Natural killer cell (primary cell): ENCODE measurements around the gene COPS9. TPM values are rescaled to one million over a fixed set of nuclear protein-coding genes. Genes with fewer than 3 reads are reported as not detected.

ENCODE experiments used
- ATAC-seq, 3 donors: fragments of 150-1000 bp in 2 of 3; fragments of 200-7000 bp in 1 of 3; cut with Tn5 transposase; 1 replicate in 1 of 3; 2 replicates in 2 of 3; pipeline ENCODE4 v1.10.0; 2021; ENCODE audit warnings: mild to moderate bottlenecking in 2 of 3, moderate library complexity in 2 of 3
- DNase-seq, 2 donors: peaks; one replicate each; pipeline versions ENCODE4 v3.0.0 to v3.0.0-alpha.2; 2013 to 2021; ENCODE audit warnings: mixed read lengths in 1 of 2
- H3K27ac ChIP-seq: one replicate; pipeline ENCODE4 v1.5.1; 2013; ENCODE audit warnings: mild to moderate bottlenecking, low read length
- H3K27me3 ChIP-seq: one replicate; pipeline ENCODE4 v1.6.1; 2013; ENCODE audit warnings: low read length; ENCODE audit not compliant: control insufficient read depth, insufficient read depth
- H3K36me3 ChIP-seq: one replicate; pipeline ENCODE4 v1.6.1; 2013; ENCODE audit warnings: low read length; ENCODE audit not compliant: control insufficient read depth, insufficient read depth
- H3K4me1 ChIP-seq: one replicate; pipeline ENCODE4 v1.6.1; 2013; ENCODE audit warnings: low read length; ENCODE audit not compliant: control insufficient read depth, insufficient read depth
- H3K4me3 ChIP-seq: one replicate; pipeline ENCODE4 v1.5.1; 2013; ENCODE audit warnings: low read length
- H3K9me3 ChIP-seq: one replicate; pipeline ENCODE4 v1.6.1; 2013; ENCODE audit warnings: low read length; ENCODE audit not compliant: control insufficient read depth, insufficient read depth
- H3K27ac Mint-ChIP-seq, 2 donors: one replicate each; pipeline ENCODE4 v1.8.0; 2022; ENCODE audit warnings: mild to moderate bottlenecking in 2 of 2, mixed read lengths in 2 of 2, moderate library complexity in 1 of 2
- H3K27me3 Mint-ChIP-seq, 2 donors: one replicate each; pipeline ENCODE4 v1.8.0; 2022; ENCODE audit warnings: low read depth in 2 of 2, mixed read lengths in 2 of 2
- H3K36me3 Mint-ChIP-seq: one replicate; pipeline ENCODE4 v1.8.0; 2022; ENCODE audit warnings: mixed read lengths
- H3K4me1 Mint-ChIP-seq, 2 donors: one replicate each; pipeline ENCODE4 v1.8.0; 2022; ENCODE audit warnings: mixed read lengths in 2 of 2
- H3K4me3 Mint-ChIP-seq: one replicate; pipeline ENCODE4 v1.8.0; 2022; ENCODE audit warnings: mild to moderate bottlenecking, moderate library complexity, mixed read lengths
- H3K9me3 Mint-ChIP-seq, 2 donors: one replicate each; pipeline ENCODE4 v1.8.0; 2022; ENCODE audit warnings: mixed read lengths in 2 of 2
- WGBS: methylation state at CpG from one replicate; pipeline ENCODE4 v1.1.7; 2013; ENCODE audit warnings: missing lambda C conversion rate; ENCODE audit not compliant: insufficient coverage; 5-methylcytosine and 5-hydroxymethylcytosine counted together
- intact Hi-C: fragments of 100-400 bp; cut with micrococcal nuclease; formaldehyde crosslinking; loops from one replicate; pipeline ENCODE4 v1.14.2; 2022
- total RNA-seq, 4 donors: library from RNA; stranded (reverse); fragments of 120-200 nt in 1 of 4; gene quantifications; one replicate each; pipeline versions ENCODE4 v1.2.3 to v1.2.4, GENCODE V29; 2013 to 2022
- TF ChIP-seq, protein P1 (sequence below): fragments of 200-600 bp; IDR thresholded peaks from one replicate; pipeline ENCODE4 v1.8.0; 2022; ENCODE audit warnings: antibody characterized with exemption

Gene COPS9
- total RNA-seq, 3 donors from 2014 or later (not counting 1 experiment from before 2014, with no cell fraction given), result 51.5 to 76.5 (median 53.5) TPM

GRCh38 chr2:240123821-240124650 lies 12.1 kb downstream of the COPS9 start:
- ATAC-seq (no peak), DNase-seq (no peak)
- Mint-ChIP-seq H3K4me1 (no peaks in the 10 kb centered on the region), H3K9me3 (no peaks in the 10 kb centered on the region), H3K4me3 (no peak overlapping the region), H3K27ac (no peak overlapping the region), H3K27me3 (no peaks in the 10 kb centered on the region), H3K36me3 (no peaks in the 10 kb centered on the region)
- Histone ChIP-seq H3K27me3 (no peaks in the 10 kb centered on the region), H3K9me3 (no peaks in the 10 kb centered on the region), H3K4me3 (no peak overlapping the region), H3K27ac (no peak overlapping the region), H3K4me1 (no peaks in the 10 kb centered on the region), H3K36me3 (peaks cover 6% of the 10 kb centered on the region)
- intact Hi-C loops, result no loop called here
- 91% methylated on average over 24 of the region's 24 CpGs for WGBS
- TF ChIP-seq, protein P1, sequence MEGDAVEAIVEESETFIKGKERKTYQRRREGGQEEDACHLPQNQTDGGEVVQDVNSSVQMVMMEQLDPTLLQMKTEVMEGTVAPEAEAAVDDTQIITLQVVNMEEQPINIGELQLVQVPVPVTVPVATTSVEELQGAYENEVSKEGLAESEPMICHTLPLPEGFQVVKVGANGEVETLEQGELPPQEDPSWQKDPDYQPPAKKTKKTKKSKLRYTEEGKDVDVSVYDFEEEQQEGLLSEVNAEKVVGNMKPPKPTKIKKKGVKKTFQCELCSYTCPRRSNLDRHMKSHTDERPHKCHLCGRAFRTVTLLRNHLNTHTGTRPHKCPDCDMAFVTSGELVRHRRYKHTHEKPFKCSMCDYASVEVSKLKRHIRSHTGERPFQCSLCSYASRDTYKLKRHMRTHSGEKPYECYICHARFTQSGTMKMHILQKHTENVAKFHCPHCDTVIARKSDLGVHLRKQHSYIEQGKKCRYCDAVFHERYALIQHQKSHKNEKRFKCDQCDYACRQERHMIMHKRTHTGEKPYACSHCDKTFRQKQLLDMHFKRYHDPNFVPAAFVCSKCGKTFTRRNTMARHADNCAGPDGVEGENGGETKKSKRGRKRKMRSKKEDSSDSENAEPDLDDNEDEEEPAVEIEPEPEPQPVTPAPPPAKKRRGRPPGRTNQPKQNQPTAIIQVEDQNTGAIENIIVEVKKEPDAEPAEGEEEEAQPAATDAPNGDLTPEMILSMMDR, result no peak

DNA sequence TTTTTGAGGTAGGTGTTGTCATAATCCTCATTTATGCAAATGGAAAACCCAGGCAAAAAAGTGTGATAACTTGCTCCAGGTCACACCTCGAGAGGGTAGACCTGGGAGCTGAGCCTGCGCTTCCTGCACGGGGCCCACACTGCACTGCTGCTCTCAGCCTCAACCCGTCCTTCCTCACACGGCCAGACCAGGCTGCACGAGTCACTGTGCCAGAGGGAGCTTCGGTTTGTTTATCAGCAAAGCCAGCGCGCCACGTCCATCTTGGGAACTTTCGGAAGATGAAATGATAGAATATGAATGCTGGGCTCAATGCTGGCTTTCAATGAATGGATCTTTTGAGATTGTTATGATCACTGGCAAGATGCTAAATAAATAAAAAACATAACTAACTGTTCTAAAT lies 14.4 kb downstream of the COPS9 start:
- H3K36me3 Mint-ChIP-seq, result no peaks in the 10 kb centered on the region

DNA sequence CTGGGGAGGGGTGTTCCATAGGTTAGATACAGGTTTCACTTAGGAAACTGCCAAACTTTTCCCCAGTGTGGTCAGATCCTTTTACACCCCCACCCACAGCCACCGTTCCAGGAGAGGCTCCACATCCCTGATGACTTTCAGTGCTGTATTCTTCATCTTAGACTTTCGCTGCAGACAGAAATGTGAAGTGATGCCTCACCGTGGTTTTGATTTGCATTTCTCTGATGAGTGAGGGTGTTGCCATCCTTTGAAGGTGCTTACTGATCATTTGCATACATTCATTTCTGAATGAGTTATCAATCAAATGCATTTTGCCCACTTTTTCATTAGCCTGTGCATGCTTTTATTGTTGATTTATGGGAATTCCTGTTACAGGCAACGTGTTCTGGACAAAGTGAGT lies 14.9 kb downstream of the COPS9 start:
- Mint-ChIP-seq H3K27ac (no peak overlapping the region), H3K9me3 (no peaks in the 10 kb centered on the region), H3K27me3 (peaks cover 4 to 6% of the 10 kb centered on the region in 2 donors), H3K4me1 (no peaks in the 10 kb centered on the region), H3K36me3 (no peaks in the 10 kb centered on the region), H3K4me3 (no peak overlapping the region)
- DNase-seq, result no peak
- Histone ChIP-seq H3K4me1 (no peaks in the 10 kb centered on the region), H3K36me3 (no peaks in the 10 kb centered on the region), H3K9me3 (no peaks in the 10 kb centered on the region), H3K4me3 (no peak overlapping the region), H3K27me3 (peaks cover under 1% of the 10 kb centered on the region), H3K27ac (no peak overlapping the region)
- TF ChIP-seq, protein P1, result no peak
- WGBS, result 71% methylated on average over 3 of the region's 4 CpGs
- ATAC-seq, result no peak
- intact Hi-C loops, result no loop called here

More for the DNA sequence above, 14.4 kb downstream of the COPS9 start:
- Histone ChIP-seq H3K9me3 (no peaks in the 10 kb centered on the region), H3K4me3 (no peak overlapping the region), H3K27ac (no peak overlapping the region), H3K36me3 (no peaks in the 10 kb centered on the region), H3K4me1 (no peaks in the 10 kb centered on the region), H3K27me3 (no peaks in the 10 kb centered on the region)
- Mint-ChIP-seq H3K27me3 (peaks cover 0 to 5% of the 10 kb centered on the region in 2 donors), H3K4me3 (no peak overlapping the region), H3K27ac (no peak overlapping the region), H3K9me3 (no peaks in the 10 kb centered on the region), H3K4me1 (no peaks in the 10 kb centered on the region)
- TF ChIP-seq, protein P1, result no peak
- DNase-seq (no peak), ATAC-seq (no peak)
- WGBS, result 65% methylated on average over 11 of the region's 11 CpGs
- intact Hi-C loops, result no loop called here
